GM20000 (cell line): ENCODE results near the gene ANKLE1.

Experiments used
- DNase-seq: peaks from one replicate; pipeline ENCODE4 v3.0.0; 2012; ENCODE audit warnings: low spot score
- CTCF ChIP-seq: IDR thresholded peaks from 2 replicates; pipeline ENCODE4 v1.5.1; 2012; ENCODE audit warnings: mild to moderate bottlenecking, control low read depth; ENCODE audit errors: extremely low read depth, missing control alignments

The ANKLE1 gene

GRCh38 chr19:17279436-17279835 is 2.3 kb upstream of the ANKLE1 start:
- no peak for DNase-seq
- TF ChIP-seq CTCF, result no peak

- peak; percentile 85 for TF ChIP-seq CTCF
- DNase-seq, result peak; percentile 92
Measured at GRCh38 chr19:17282488-17283125, 906 bp downstream of the ANKLE1 start.

- TF ChIP-seq CTCF, result no peak
- DNase-seq, result no peak
Measured at GRCh38 chr19:17283504-17283996, 1.8 kb downstream of the ANKLE1 start.

GRCh38 chr19:17285415-17286135 is 3.9 kb downstream of the ANKLE1 start:
- TF ChIP-seq CTCF, result no peak
- DNase-seq, result no peak

GRCh38 chr19:17286263-17286662 is 4.6 kb downstream of the ANKLE1 start:
- TF ChIP-seq CTCF, result no peak
- no peak for DNase-seq

GRCh38 chr19:17286752-17287151 is 5.1 kb downstream of the ANKLE1 start:
- TF ChIP-seq CTCF, result no peak
- no peak for DNase-seq

- DNase-seq, result peak; percentile 88
- TF ChIP-seq CTCF, result no peak
Measured at GRCh38 chr19:17289489-17289888, 7.8 kb downstream of the ANKLE1 start.
